ENCODE data around the gene ROBO3. TPM values are rescaled to one million over a fixed set of nuclear protein-coding genes. Genes with fewer than 3 reads are reported as not detected.

ROBO3 gene
- total RNA-seq, 2 donors from 2014 or later: 21.5 to 26.6 TPM

- H3K27me3 Mint-ChIP-seq (ENCODE audit: low read depth): peaks cover 10% of the 10 kb centered on the region
- no peak overlapping the region for H3K4me3 Mint-ChIP-seq
- no peak for ATAC-seq (replicated peaks in 1 of 2)
- DNase-seq: no peak
- no peaks in the 10 kb centered on the region for H3K4me1 Mint-ChIP-seq (ENCODE audit: low read depth)
- no peaks in the 10 kb centered on the region for H3K9me3 Mint-ChIP-seq
- no peak overlapping the region for H3K27ac Mint-ChIP-seq
- no peaks in the 10 kb centered on the region for H3K36me3 Mint-ChIP-seq (ENCODE audit: insufficient read depth in 2 of 2)
Observed at GRCh38 chr11:124893781-124894401, 28.7 kb downstream of the ROBO3 start.

- H3K27me3 Mint-ChIP-seq (ENCODE audit: low read depth): peaks cover 10% of the 10 kb centered on the region
- H3K27ac Mint-ChIP-seq: no peak overlapping the region
- H3K4me1 Mint-ChIP-seq (ENCODE audit: low read depth): no peaks in the 10 kb centered on the region
- ATAC-seq (replicated peaks in 1 of 2) (no peak), DNase-seq (no peak)
- H3K4me3 Mint-ChIP-seq: no peak overlapping the region
- no peaks in the 10 kb centered on the region for H3K9me3 Mint-ChIP-seq
- no peaks in the 10 kb centered on the region for H3K36me3 Mint-ChIP-seq (ENCODE audit: insufficient read depth in 2 of 2)
Observed at GRCh38 chr11:124894606-124895430, 29.6 kb downstream of the ROBO3 start.

DNA sequence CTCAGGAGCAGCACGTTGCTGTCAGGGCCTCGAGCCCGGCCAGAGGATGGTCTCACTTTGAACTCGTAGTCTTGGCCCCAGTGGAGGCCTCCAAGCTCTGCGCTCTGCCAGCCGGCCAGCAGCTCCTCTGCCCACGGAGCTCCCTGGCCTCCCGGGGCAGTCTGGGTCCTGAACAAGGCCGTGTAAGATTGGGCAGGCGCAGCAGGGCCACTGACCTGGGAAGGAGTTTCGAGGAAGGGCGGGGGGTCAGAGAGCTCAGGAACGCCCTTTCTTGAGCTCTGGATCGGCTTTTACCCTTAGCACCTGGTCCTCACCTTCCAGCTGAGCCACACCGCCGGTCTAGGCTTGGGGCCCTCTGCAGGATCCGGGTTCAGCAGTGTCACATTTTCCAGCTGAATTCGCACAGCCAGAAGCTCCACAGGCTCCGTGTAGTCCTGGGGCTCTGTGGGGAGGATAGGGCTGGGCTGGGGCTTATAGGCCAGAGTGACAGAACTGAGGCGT, 30.3 kb downstream of the ROBO3 start:
- H3K36me3 Mint-ChIP-seq (ENCODE audit: insufficient read depth in 2 of 2): no peaks in the 10 kb centered on the region
- no peak overlapping the region for H3K27ac Mint-ChIP-seq
- peaks cover 11% of the 10 kb centered on the region for H3K27me3 Mint-ChIP-seq (ENCODE audit: low read depth)
- no peak for ATAC-seq (replicated peaks in 1 of 2)
- no peaks in the 10 kb centered on the region for H3K4me1 Mint-ChIP-seq (ENCODE audit: low read depth)
- H3K4me3 Mint-ChIP-seq: no peak overlapping the region
- DNase-seq: no peak
- H3K9me3 Mint-ChIP-seq: no peaks in the 10 kb centered on the region

- H3K27me3 Mint-ChIP-seq (ENCODE audit: low read depth): peaks cover 17% of the 10 kb centered on the region
- no peak overlapping the region for H3K4me3 Mint-ChIP-seq
- no peaks in the 10 kb centered on the region for H3K36me3 Mint-ChIP-seq (ENCODE audit: insufficient read depth in 2 of 2)
- DNase-seq (no peak), ATAC-seq (replicated peaks in 1 of 2) (no peak)
- no peaks in the 10 kb centered on the region for H3K4me1 Mint-ChIP-seq (ENCODE audit: low read depth)
- H3K9me3 Mint-ChIP-seq: no peaks in the 10 kb centered on the region
- no peak overlapping the region for H3K27ac Mint-ChIP-seq
Observed at GRCh38 chr11:124896071-124896750, 31.0 kb downstream of the ROBO3 start.

DNA sequence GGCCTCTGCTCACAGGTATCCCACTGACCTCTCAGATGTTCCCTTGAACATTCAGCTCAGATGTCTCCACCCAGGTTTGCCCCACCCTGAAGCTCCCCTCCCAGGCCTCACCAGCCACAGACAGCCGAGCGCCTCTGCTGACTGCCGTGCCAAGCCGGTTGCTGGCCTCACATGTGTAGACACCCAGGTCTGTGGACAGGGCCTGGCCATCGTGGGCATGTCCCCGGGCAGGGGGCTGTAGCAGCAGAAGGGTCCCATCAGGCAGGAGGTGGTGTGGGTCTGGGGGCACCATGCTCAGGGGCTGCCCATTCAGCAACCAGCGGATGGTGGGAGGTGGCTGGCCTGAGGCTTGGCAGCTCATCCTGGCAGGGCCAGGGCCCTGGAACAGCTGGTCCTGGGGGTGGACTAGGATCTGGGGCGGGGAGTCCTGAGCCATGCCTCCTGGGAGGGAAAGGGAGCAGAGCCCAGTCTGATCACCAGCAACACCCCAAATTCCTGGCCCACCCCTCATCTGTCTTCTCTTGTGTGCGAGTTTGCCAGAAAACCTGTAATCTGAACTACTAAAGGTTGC, 31.7 kb downstream of the ROBO3 start:
- Mint-ChIP-seq H3K4me1 (ENCODE audit: low read depth) (no peaks in the 10 kb centered on the region), H3K27me3 (ENCODE audit: low read depth) (peaks cover 20% of the 10 kb centered on the region), H3K27ac (no peak overlapping the region), H3K9me3 (no peaks in the 10 kb centered on the region), H3K4me3 (no peak overlapping the region), H3K36me3 (ENCODE audit: insufficient read depth in 2 of 2) (no peaks in the 10 kb centered on the region)
- ATAC-seq (replicated peaks in 1 of 2) (no peak), DNase-seq (no peak)

DNA sequence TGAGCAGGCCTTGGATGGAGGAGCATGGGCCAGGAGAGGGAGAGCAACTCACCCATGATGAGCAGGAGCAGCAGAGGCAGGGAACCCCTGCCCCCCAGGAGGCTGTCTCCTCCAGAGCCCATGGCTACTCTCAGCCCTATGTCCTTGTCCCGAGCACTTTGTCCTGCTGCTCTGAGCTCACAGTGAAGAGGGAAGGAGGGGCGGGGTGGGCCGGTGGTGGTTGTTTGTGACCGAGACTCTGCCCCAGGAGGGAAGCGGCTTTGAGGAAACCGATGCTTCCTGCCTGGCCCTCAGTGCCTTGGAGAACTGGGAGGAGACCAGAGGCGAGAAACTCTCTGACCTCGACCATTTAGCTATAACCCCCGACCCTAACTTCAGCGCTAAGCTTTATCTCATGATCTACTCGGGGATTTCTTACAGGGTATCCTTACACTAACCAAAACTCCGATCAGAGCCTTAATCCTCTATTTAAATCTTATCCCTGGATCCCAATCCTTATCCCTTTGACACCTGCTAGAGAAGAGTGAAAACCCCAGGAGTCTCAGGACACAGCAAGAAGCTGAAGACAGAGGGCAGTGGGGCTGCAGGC, 32.5 kb downstream of the ROBO3 start, which contains the start of gene ROBO4:
Gene ROBO4, minus strand, starts transcription at position 192 of the 589 bp plus-strand sequence. Its CDS starts 70 bp downstream, at position 122.
- peaks cover 20% of the 10 kb centered on the region for H3K27me3 Mint-ChIP-seq (ENCODE audit: low read depth)
- ATAC-seq (replicated peaks in 1 of 2) (no peak), DNase-seq (no peak)
- no peaks in the 10 kb centered on the region for H3K36me3 Mint-ChIP-seq (ENCODE audit: insufficient read depth in 2 of 2)
- no peaks in the 10 kb centered on the region for H3K9me3 Mint-ChIP-seq
- H3K27ac Mint-ChIP-seq: no peak within 1 kb of the TSS
- H3K4me1 Mint-ChIP-seq (ENCODE audit: low read depth): no peaks in the 10 kb centered on the region
- no peak within 1 kb of the TSS for H3K4me3 Mint-ChIP-seq

DNA sequence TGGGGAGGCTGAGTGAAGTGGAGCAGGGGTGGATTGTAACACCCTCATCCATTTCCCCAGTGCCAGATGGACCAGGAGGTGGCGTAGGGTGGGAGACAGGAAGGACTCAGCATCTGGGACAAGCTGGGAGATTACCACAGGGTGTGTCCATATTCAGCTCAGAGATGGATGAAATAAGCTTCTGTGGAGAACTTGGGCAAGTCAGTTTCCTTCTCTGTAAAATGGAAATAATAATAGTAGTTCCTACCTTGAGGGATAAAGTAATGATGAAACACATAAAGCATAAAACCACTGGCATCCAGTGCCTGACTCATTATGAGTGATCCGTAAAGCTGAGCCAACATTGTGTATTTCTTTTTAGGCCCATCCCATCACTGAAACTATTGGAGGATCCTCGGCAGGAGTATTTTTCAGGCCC, 33.0 kb downstream of the ROBO3 start:
- H3K27ac Mint-ChIP-seq: no peak overlapping the region
- H3K27me3 Mint-ChIP-seq (ENCODE audit: low read depth): peaks cover 25% of the 10 kb centered on the region
- H3K4me1 Mint-ChIP-seq (ENCODE audit: low read depth): no peaks in the 10 kb centered on the region
- no peak overlapping the region for H3K4me3 Mint-ChIP-seq
- no peaks in the 10 kb centered on the region for H3K36me3 Mint-ChIP-seq (ENCODE audit: insufficient read depth in 2 of 2)
- no peak for DNase-seq
- no peaks in the 10 kb centered on the region for H3K9me3 Mint-ChIP-seq
- ATAC-seq (replicated peaks in 1 of 2): no peak

DNA sequence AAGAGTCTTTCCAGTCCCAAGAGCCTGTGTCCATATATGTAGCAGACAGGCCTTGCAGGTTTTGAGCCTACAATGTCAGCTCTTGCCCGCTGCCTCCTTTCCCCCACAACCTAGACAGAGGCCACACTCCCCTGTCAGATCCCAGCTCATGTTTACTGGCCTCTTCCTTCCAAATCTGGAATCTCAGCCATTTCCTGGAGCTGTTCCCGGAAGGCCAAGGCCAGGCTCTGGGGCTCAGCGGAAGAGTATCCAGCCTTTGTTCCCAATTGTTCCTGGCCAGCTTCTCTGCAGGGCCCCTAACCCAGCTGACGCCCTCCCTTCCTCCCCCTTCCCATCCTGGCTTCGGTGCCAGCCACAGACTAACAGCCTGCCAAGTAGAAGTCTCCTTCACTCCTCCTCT, 33.5 kb downstream of the ROBO3 start:
- Mint-ChIP-seq H3K4me3 (no peak overlapping the region), H3K9me3 (no peaks in the 10 kb centered on the region), H3K27me3 (ENCODE audit: low read depth) (peaks cover 27% of the 10 kb centered on the region), H3K36me3 (ENCODE audit: insufficient read depth in 2 of 2) (no peaks in the 10 kb centered on the region), H3K4me1 (ENCODE audit: low read depth) (no peaks in the 10 kb centered on the region), H3K27ac (no peak overlapping the region)
- no peak for DNase-seq
- no peak for ATAC-seq (replicated peaks in 1 of 2)

GRCh38 chr11:124899383-124900145, 34.3 kb downstream of the ROBO3 start:
- no peaks in the 10 kb centered on the region for H3K9me3 Mint-ChIP-seq
- no peak overlapping the region for H3K4me3 Mint-ChIP-seq
- H3K36me3 Mint-ChIP-seq (ENCODE audit: insufficient read depth in 2 of 2): no peaks in the 10 kb centered on the region
- no peak overlapping the region for H3K27ac Mint-ChIP-seq
- H3K4me1 Mint-ChIP-seq (ENCODE audit: low read depth): no peaks in the 10 kb centered on the region
- ATAC-seq (replicated peaks in 1 of 2) (no peak), DNase-seq (no peak)
- H3K27me3 Mint-ChIP-seq (ENCODE audit: low read depth): peaks cover 29% of the 10 kb centered on the region

DNA sequence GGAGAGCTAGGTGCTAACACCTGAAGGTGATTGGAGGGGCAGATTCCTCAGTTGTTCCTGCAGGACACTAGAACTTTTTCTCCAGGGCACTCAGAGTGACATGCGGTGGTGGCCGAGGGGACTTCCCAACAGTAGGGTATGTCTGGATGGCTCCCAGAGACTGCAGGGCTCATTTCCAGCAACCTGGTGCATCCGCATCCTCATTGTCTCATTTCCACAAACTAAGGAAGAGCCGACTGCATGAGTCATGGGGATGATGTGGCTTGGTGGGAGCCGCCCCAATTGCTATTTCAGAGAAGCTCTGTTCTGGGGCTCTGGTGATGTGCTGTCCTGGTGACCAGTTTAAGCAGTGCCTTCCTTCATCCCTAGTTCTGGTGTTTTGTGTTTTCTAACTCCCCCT, 35.2 kb downstream of the ROBO3 start:
- Mint-ChIP-seq H3K4me3 (no peak overlapping the region), H3K9me3 (no peaks in the 10 kb centered on the region), H3K27ac (no peak overlapping the region), H3K36me3 (ENCODE audit: insufficient read depth in 2 of 2) (no peaks in the 10 kb centered on the region), H3K4me1 (ENCODE audit: low read depth) (no peaks in the 10 kb centered on the region), H3K27me3 (ENCODE audit: low read depth) (peaks cover 33% of the 10 kb centered on the region)
- ATAC-seq (replicated peaks in 1 of 2): no peak
- no peak for DNase-seq

- no peak for ATAC-seq (replicated peaks in 1 of 2)
- H3K36me3 Mint-ChIP-seq (ENCODE audit: insufficient read depth in 2 of 2): no peaks in the 10 kb centered on the region
- no peaks in the 10 kb centered on the region for H3K9me3 Mint-ChIP-seq
- peaks cover 28% of the 10 kb centered on the region for H3K27me3 Mint-ChIP-seq (ENCODE audit: low read depth)
- H3K27ac Mint-ChIP-seq: no peak overlapping the region
- no peak for DNase-seq
- H3K4me3 Mint-ChIP-seq: no peak overlapping the region
- H3K4me1 Mint-ChIP-seq (ENCODE audit: low read depth): no peaks in the 10 kb centered on the region
Observed at GRCh38 chr11:124902616-124903015, 37.4 kb downstream of the ROBO3 start.
